ENCODE data around the gene RPTOR.

- no peak for TF ChIP-seq CTCF (IDR thresholded peaks at IDR 0.05; ENCODE audit: insufficient read depth, low read depth, low read length)
- TF ChIP-seq EZH2 (IDR thresholded peaks at IDR 0.05; ENCODE audit: insufficient read depth, low read length): no peak
Measured at GRCh38 chr17:80836658-80836965, 292.0 kb downstream of the RPTOR start.
